ENCODE results near the gene DPH6.

GRCh38 chr15:35562641-35563040, 16.7 kb upstream of the DPH6 start:
- no peak for TF ChIP-seq CTCF (IDR thresholded peaks at IDR 0.05)
- TF ChIP-seq POLR2A (IDR thresholded peaks at IDR 0.05), result no peak

All from Peyer's patch (tissue), 4 donors.